ENCODE results near the gene CARHSP1.
"Not testable (repeated sequence)": the region's sequence is repeated elsewhere in the genome, so short reads cannot be mapped to it uniquely, and the experiment has no call there.

Gene CARHSP1

DNA sequence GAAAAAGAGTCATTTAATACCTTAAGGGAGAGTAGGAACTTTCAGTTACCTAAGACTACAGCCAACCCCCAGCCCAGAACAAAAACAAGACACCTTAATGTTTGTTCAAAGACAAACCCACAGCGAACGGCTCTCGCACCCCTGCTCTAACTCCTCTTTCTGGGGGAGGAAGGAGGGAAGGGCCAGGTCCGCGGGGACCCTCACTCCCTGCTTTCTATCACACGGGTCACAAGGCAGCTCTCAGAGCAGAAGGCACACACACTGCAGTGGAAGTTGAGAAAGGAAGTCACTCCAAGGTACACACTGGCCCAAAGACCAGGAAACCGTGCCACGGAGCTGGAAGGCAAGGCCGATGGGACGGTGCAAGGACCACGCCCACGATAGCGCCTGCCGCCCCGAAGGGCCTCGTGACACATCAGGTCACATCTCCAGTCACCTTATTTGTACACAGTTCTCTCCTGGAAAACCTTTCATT lies 23.3 kb upstream of the CARHSP1 start:
- DNase-seq = no peak

DNA sequence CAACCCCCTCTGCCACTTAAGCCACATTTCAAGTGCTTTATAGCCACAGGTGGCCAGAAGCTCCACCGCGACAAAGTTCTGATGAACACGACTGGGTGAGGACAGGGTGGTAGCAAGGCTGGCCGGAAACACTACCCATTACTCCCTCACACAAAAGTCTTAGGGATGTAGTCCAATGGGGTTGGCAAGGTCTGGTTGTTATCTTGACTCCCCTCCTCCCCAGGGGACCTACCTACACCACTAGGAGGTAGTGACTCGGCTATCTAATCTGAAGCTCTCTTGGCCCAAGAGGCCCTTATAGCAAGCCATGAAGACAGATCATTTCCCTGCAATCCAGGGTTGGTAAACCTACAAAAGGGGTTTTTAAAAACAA lies 21.7 kb upstream of the CARHSP1 start:
- no peak for DNase-seq

DNA sequence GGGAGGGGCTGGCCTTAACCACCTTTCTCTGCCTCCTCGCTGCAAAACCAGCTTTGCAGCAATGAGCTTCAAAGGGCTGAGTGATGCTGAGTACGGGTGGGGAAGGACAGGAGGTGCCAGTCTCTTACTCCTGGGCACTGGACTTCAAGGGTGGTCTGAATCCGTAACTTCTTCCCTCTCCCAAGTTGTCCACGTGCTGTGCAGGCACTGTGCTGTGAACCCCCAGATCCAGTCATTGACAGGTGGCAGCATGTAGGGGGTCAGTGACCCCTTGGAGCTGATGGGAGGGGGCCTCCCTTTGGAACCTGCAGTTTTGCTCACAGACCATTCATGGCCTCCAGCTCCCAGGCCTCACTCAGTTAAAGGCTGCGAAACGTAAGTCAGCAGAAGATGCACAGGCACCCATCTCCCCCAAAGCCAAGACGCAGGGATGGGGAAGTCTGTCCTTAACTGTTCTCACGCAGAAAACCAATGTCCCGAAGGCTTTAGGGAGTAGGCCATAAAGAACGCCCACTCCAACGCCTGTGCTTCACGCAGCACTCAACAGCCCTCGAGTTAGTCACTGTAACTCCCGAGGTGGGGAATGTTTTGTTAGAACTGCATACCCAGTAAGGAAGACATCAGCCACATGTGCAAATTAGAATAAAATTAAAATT lies 21.2 kb upstream of the CARHSP1 start:
- no peak for DNase-seq

DNA sequence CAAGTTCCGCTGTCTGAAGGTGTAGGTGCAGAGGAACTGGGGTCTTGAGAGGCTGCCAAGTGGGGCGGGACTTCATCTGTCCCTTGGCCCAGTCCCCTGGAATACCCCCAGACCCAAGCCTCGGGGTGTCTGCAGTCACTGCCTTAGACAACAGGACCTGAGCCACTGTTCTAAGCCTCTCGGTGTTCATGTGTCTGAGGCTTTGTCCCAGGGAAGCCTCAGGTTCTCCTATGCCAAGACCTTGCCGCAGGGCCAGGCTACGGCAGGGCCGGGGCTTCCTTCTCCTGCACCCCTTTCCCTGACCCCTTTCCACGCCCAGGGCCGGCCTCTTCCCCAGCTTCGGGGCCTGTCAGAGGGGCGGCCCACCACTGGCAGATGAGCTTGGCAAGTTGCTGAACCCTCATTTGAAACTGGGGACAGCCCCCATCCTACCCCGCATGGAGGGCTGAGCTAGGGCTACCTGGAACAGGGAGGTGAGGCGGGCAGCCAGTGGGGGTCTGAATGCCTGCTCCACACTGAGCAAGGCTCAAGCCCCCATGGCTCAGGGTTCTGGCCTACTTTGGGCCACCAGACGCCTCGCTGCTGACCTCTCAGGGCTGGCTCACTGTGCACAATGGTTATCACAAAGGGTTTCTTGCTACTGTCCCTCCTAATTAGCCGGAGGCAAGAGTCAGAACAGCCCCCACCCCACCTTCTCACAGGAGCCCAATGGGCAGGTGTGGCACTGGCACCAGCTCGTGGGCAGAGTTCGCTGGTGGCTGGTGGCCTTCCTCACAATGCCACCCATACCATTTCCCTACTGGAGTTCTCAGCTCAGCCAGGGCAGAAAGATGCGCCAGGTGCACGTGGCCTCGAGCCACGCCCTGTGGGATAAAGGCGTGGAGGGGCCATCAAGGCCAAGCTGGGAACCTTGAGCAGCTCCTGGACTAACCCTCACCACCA lies 20.4 kb upstream of the CARHSP1 start:
- no peak for DNase-seq

DNA sequence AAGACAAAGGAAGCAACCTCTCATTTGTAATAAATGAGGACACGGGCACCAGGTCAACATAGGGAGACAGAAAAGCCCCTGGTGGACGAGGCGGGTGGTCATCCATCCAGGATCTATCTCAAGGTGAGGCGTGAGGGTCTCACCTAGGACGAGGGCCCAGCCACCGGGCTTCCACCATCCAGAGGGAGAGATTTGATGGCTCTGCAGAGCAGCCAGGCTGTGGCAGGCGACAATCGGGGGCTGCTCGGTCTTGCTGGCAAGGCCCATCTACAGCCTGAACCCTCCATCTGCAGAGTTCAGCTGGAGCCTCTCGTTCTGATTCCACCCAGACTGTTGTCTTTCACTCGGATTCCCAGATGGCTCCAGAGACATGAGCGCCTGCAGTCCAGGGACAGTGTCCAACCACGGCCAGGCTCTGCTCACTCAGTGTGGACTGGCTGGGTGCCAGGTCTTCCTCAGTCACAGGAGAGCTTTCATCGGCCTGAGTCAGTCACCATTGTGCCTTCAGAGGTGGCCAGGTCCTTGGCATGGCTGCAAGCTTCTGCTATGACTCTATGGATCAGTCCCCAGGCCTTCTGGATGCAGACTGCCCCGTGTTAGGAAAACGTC lies 19.2 kb upstream of the CARHSP1 start:
- no peak for DNase-seq

DNA sequence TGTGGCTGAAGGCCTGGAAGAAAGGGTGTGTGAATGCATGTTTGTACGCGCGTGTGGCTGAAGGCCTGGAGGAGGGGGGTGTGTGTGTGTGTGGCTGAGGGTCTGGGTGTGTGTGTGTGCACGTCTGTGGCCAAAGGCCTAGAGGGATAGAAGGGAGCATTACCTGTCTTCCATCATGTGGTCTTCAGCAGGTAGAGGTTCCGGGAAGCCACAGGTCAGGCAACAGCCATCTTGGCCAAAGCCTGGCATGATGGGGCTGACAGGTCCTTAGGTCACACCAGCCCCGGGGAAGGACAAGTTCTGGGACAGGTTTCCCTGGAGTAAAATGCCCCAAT lies 18.6 kb upstream of the CARHSP1 start:
- DNase-seq = no peak

DNA sequence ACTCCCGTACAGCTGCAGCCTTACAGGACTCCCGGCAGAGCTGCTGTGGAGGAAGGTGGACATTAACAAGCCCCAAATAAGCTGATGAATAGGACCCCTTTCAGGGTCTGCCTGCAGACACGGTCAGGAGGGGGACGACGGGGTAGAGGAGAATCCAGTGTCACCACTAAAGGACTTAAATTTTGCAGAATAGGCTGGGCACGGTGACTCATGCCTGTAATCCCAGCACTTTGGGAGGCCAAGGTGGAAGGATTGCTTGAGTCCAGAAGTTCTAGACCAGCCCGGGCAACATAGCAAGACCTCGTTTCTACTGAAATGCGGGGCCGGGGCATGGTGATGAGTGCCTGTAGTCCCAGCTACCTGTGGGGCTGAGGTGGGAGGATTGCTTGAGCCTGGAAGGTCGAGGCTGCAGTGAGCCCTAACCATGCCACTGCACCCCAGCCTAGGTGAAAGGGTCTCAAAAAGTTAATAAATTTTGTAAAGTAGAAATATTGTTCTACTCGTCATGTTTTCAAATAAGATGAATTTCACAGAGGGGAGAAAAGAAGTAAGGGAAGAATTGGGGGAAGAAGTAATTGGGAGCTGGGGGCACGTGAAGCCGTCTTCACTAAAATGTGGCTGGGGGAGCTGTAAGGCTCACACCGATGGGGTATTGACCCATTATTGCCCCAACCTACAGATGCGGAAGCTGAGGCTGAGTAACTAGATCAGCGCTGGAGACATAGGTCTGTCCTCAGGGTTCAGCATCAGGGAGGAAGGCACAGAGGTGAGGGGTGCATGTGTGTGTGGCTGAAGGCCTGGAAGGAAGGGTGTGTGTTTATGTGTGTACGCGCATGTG lies 18.0 kb upstream of the CARHSP1 start:
- no peak for DNase-seq

DNA sequence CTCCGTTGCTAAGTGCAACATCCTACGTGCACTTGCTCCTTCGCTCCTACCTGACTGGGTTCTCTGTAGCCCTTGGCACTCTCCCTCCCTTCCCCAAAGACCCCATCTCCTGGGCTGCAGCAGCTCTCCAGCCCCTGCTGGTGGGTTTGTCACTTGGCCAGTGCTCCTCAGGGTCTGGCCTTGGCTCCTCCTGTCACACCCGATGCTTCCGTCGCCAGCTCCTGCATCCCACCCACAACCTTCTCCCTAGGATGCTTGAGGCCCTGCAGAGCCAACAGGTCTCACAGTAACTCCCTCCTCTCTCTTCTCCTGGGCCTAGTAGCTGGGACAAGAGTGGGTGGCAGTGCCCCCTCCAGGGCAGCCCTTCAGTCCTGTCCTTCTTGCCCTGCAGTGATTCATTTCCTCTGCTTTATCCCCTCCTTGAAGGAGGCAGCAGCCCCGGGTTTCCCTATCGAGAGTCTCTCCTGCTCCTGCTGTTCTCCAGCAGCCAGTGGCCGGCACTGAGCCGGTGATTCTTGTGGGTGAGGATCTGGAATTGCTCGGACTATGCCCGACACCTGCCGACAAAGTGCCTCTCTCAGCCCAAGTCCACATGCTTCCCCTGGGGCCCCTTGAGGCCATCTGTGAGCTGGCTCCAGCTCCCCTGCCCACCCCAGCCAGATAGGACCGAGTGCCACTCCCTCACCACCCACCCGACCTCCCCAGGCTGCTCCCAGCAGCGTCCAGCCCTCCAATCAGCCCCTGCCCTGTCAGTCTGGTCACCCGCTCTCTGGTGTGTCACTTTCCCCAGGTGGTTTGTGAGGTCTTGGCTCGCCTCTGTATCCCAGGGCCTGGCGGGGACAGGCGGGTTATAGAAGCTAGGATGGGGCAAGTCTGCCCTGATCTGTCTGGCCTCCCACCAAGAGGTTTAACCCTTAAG lies 17.1 kb upstream of the CARHSP1 start:
- no peak for DNase-seq

DNA sequence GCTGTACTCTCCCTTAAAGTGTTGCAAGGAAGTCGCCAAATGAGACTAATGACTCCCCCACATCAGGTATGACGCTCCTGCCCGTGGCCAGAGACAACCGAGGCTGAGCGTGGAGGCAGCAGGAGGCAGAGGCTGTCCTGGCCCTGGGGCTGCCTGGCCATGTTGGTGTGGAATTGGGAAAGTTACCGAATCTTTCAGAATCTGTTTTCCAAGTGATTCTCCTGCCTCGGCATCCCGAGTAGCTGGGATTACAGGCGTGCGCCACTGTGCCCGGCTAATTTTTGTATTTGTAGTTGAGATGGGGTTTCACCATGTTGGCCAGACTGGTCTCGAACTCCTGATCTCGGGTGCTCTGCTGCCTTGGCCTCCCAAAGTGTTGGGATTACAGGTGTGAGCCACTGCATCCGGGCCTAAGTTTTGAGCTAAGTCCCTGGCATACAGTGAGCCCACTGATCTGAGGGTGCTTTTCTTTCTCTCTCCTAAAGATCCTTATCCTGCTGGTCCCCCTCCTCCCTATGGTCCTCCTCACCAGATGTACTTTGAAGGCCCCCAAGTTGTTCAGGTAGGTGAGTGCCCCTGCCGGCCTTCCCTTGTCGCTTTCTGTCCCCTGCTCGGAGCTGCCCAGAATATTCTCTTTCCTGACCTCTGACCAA lies 14.0 kb upstream of the CARHSP1 start:
- no peak for DNase-seq

DNA sequence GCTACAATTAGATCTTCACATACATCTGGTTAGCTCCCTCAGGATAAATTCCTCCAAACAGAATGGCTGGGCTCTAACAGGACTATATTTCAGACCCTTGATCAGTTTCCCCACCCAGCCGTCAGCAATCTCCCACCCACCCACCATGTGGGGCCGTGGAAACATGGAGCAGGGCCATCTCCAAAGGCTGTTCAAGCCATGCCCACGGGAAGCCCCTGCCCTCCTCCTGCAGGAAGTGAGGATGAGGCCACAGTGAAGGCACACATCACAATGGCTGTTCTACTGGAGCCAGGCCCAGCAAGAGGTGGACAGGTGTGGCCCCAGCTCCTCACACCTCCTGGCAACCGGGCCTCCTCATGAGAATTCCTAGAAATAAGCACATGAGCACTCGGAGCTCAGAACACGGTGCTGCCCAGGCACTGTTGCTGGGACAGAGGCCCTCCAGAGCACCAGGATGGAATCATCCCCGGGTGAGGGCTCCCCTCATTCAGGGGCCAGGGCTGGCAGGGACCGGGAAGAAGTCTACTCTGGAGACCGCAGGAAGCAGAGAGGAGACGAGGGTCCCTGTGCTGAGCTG lies 13.3 kb upstream of the CARHSP1 start, which contains the start of gene LITAFD:
Gene LITAFD (plus strand): TSS at position 311 of the 577 bp plus-strand sequence. CDS start 2,005 bp downstream, outside the sequence.
- no peak for DNase-seq

DNA sequence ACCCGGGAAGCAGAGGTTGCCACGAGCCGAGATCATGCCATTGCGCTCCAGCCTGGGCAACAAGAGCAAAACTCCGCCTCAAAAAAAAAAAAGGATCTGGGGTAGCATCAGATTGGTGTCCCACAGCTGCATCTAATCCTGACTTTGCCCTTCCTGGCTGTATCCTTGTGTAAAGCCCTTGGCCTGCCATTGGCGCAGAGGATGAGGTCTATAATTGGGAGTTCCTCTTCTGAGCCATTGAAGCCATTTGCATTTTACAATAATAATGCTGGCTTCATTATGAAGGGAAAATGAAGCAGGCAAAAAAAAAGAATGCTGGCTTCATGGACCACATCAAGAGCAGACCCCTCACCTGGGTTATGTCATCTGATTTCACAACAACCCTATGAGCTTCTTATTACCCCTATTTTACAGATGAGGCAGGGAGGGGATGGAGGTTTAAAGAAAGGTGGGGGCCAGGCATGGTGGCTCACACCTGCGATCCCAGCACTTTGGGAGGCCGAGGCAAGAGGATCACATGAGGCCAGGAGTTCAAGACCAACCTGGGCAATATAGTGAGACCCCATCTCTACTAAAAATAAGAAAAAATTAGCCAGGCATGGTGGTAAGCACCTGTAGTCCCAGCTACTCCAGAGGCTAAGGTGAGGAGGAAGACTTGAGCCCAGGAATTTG lies 12.2 kb upstream of the CARHSP1 start:
- DNase-seq = no peak

DNA sequence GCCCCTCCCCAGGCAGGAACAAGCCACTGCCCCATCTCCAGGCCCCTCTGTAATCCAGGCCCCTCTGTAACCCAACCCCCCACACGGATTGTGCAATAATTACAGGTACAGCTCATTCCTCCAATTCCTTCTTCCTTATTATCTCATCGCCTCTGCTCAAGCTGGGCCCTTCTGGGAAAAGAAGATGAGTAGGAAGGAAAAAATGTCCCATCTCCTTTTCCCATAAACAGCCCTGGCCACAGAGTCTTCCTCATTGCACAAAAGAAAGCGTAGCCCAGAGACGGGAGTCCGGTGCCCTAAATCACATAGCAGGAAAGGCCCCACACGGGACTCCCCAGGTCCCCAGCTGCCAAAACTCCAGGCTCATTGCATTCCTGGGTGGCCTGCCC lies 9.7 kb upstream of the CARHSP1 start:
- no peak for DNase-seq

DNA sequence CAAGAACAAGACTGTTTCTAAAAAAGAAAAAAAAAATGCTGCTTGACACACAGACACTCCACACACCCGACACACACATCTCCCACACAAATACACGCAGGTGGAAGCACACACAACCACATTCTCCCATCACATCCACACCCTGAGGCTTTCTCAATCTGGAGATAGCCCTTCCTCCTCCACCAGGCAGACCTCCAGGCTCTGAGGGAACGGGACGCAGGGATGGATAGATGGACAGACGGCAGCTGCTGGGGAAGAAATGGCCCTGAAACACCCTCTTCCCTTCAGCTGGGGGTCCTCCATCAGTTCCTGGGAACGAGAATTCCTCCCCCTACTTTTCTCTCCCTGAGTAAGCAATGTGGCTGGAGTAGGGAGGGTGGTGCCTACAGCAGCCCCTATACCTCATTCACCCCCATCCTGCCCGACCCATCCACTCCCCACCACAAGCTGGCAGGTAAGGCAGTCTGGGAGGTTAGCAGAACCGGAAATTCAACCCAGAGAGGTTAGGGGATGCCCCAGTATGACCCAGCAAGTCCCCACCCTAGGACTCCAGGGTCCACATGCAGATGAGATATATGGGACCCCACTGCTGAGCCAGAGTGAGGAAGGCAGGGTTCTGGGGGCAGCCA lies 9.2 kb upstream of the CARHSP1 start:
- no peak for DNase-seq

DNA sequence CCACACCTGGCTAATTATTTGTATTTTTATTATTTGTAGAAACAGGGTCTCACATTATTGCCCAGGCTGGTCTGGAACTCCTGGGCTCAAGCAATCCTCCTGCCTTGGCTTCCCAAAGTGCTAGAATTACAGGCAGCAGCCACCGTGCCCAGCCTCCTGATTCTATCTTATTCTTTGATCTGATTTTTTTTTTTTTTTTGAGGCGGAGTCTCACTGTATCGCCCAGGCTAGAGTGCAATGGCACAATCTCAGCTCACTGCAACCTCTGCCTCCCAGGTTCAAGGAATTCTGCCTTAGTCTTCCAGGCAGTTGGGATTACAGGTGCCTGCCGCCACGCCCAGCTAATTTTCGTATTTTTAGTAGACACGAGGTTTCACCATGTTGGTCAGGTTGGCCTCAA lies 6.5 kb upstream of the CARHSP1 start:
- DNase-seq = not testable (repeated sequence)

DNA sequence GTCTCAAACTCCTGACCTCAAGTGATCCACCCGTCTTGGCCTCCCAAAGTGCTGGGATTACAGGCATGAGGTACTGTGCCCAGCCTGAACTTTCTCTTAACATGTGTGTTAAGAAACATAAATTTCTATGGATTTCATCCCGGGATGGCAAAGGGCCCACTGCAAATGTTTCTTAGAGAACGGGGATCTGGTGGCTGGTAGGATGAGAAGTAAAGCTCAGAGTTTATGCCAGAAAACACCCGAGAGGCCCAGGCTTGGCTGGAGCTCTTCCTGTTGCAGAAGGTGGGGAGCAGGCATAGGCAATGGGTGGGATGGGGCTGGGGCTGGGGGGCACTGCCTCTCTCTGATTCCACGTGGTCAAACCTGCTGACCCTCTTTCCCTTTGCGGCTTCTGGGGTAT lies 5.6 kb upstream of the CARHSP1 start:
- DNase-seq = no peak

DNA sequence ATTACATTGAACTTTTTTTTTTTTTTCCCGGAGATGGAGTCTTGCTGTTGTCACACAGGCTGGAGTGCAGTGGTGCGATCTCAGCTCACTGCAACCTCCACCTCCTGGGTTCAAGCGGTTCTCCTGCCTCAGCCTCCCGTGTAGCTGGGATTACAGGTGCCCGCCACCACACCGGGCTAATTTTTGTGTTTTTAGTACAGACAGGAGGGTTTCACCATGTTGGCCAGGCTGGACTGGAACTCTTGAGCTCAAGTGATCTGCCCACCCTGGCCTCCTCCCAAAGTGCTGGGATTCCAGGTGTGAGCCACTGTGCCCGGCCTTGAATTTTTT lies 5.0 kb upstream of the CARHSP1 start:
- not testable (repeated sequence) for DNase-seq

DNA sequence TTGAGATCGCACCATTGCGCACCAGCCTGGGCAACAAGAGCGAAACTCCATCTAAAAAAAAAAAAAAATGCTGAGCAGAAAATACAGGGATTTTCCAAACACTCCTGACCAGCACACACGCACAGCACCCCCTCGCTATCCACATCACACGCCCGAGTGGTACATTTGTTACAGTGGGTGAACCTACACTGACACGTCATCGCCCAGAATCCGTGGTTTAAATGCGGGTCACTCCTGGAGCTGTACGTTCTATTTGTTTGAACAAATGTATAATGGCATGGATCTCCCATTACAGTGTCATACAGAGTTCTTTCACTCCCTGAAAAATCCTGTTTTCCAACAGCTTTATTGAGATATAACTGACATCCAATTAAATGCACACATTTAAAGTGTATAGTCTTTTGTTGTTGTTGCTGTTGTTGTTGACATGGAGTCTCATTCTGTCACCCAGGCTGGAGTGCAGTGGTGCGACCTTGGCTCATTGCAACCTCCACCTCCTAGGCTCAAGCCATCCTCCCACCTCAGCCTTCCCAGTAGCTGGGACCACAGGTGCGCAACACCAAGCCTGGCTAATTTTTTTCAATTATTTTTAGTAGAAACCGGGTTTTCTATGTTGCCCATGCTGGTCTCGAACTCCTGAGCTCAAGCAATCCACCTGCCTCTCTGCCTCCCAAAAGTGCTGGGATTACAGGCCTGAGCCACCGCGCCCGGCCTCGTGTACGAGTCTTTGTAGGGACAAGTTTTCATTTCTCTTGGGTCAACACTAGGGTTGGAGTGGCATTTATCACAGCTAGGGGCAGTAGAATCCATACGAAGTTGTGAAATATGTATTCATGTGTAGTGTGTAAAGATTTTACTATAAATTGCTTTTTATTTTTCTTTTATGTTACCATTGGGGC lies 4.4 kb upstream of the CARHSP1 start:
- DNase-seq = no peak

DNA sequence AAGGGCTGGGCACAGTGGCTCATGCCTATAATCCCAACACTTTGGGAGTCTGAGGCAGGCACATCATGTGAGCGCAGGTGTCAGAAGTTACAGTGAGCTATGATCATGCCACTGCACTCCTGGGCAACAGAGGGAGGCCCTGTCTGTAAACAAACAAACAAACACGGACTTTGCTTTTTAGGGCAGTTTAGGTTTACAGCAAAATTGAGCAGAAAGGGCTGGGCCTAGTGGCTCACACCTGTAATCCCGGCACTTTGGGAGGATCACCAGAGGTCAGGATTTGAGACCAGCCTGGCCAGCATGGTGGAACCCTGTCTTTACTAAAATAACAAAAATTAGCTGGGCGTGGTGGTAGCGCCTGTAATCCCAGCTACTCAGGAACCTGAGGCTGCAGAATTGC lies 3.3 kb upstream of the CARHSP1 start:
- DNase-seq = no peak

DNA sequence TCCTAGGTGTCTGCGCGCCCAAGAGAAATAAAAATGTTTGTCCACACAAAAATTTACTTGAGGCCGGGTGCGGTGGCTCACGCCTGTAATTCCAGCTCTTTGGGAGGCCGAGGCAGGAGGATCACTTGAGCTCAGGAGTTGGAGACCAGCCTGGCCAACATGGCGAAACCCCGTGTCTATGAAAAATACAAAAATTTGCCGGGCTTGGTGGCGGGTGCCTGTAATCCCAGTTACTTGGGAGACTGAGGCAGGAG lies 1.1 kb upstream of the CARHSP1 start:
- DNase-seq = not testable (repeated sequence)
